ENCODE data around the gene GCK.

The GCK gene

DNA sequence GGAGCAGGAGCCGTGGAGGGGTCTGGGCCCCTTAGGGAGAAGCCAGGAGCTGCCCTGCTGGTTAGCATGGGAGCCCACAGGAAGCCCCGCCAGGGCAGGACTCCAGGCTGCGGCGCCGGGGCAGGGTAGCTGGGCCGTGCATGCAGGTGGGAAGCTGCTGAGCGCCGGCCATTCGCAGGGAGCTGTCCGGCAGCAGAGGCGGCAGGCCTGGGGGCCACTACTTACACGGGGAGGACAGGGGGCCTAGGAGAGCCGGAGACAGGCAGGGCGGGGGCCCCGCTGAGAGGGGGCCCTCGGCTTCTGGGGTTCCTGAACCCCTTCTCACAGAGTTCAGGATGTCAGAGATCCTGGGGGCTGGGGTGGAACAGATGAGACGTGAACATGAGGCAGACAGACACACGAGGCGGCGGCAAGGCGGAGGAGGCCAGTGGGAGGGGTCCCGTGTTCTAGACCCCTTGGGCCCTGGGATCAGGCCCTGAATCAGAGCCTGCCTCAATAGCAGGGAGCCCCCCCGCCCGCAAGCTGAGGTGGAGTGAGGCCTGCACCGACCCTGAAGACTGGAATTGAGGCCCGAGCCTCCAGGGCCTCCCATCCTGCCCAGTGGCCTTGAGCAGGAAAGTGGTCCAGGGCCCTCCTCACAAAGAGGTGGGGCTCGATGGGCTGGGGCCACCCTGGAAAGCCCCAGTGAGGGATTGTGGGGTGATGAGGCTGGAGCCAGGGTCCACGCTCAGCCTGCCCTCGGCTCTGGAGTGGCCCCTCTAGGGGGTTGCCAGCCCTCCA, 39.5 kb upstream of the GCK start:
- Histone ChIP-seq H3K9ac (ENCODE audit: low read length) (no peak overlapping the region), H3K9me3 (ENCODE audit: low read length) (no peaks in the 10 kb centered on the region), H3K36me3 (ENCODE audit: insufficient read depth, low read length) (no peaks in the 10 kb centered on the region), H3K4me1 (ENCODE audit: insufficient read depth, low read length) (no peaks in the 10 kb centered on the region), H3K4me3 (ENCODE audit: low read depth in 1 of 2, low read length in 2 of 2) (no peak overlapping the region), H3K27ac (ENCODE audit: low read depth, low read length) (no peak overlapping the region), H3K27me3 (ENCODE audit: control insufficient read depth in 1 of 2, insufficient read depth in 2 of 2, low read length in 2 of 2) (peaks cover 0 to 21% of the 10 kb centered on the region in 2 donors)

DNA sequence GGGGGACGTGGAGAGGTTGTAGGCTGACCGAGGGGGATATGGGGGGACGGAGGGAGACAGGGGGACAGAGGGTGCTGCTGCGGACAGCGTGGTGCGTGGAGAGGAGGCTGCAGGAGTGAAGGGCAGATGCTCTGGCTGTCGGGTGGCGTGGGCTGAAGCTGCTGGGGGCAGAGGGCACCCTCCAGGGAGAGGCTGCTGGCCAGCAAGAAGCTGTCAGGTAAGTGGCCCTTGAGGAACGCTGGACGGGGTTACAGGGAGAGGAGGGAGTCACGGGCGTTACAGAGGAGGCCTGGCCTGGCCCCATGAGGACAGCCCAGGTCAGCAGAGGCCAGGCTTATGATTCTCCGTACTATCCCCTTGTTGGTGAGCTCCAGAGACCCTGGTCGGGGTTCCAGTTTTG, 38.7 kb upstream of the GCK start:
- Histone ChIP-seq H3K36me3 (ENCODE audit: insufficient read depth, low read length) (no peaks in the 10 kb centered on the region), H3K4me1 (ENCODE audit: insufficient read depth, low read length) (no peaks in the 10 kb centered on the region), H3K4me3 (ENCODE audit: low read depth in 1 of 2, low read length in 2 of 2) (no peak overlapping the region), H3K27me3 (ENCODE audit: control insufficient read depth in 1 of 2, insufficient read depth in 2 of 2, low read length in 2 of 2) (peaks cover 0 to 21% of the 10 kb centered on the region in 2 donors), H3K27ac (ENCODE audit: low read depth, low read length) (no peak overlapping the region), H3K9ac (ENCODE audit: low read length) (no peak overlapping the region), H3K9me3 (ENCODE audit: low read length) (no peaks in the 10 kb centered on the region)

DNA sequence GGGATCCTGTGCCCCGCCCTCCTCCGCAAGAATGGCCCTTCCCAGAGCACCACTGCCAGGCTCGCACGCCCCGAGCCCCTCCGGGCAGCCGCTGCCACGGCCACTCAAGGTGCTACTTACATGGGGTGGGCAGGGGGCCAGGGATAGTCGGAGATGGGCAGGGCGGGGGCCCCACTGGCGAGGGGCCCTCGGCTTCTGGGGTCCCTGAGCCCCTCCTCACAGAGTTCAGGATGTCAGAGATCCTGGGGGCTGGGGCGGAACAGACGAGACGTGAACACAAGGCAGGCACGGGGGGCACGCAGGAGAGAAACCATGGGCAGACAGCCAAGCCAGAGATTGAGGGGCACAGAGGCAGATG, 37.1 kb upstream of the GCK start:
- no peaks in the 10 kb centered on the region for H3K9me3 ChIP-seq (ENCODE audit: low read length)
- H3K9ac ChIP-seq (ENCODE audit: low read length), result no peak overlapping the region
- no peak overlapping the region for H3K4me3 ChIP-seq (ENCODE audit: low read depth in 1 of 2, low read length in 2 of 2)
- H3K27ac ChIP-seq (ENCODE audit: low read depth, low read length), result no peak overlapping the region
- no peaks in the 10 kb centered on the region for H3K36me3 ChIP-seq (ENCODE audit: insufficient read depth, low read length)
- no peaks in the 10 kb centered on the region for H3K4me1 ChIP-seq (ENCODE audit: insufficient read depth, low read length)
- H3K27me3 ChIP-seq (ENCODE audit: control insufficient read depth in 1 of 2, insufficient read depth in 2 of 2, low read length in 2 of 2), result peaks cover 0 to 21% of the 10 kb centered on the region in 2 donors

GRCh38 chr7:44225566-44226395, 36.5 kb upstream of the GCK start:
- Histone ChIP-seq H3K9me3 (ENCODE audit: low read length) (no peaks in the 10 kb centered on the region), H3K27ac (ENCODE audit: low read depth, low read length) (no peak overlapping the region), H3K4me3 (ENCODE audit: low read depth in 1 of 2, low read length in 2 of 2) (no peak overlapping the region), H3K4me1 (ENCODE audit: insufficient read depth, low read length) (no peaks in the 10 kb centered on the region), H3K36me3 (ENCODE audit: insufficient read depth, low read length) (no peaks in the 10 kb centered on the region), H3K9ac (ENCODE audit: low read length) (no peak overlapping the region), H3K27me3 (ENCODE audit: control insufficient read depth in 1 of 2, insufficient read depth in 2 of 2, low read length in 2 of 2) (peaks cover 0 to 26% of the 10 kb centered on the region in 2 donors)

DNA sequence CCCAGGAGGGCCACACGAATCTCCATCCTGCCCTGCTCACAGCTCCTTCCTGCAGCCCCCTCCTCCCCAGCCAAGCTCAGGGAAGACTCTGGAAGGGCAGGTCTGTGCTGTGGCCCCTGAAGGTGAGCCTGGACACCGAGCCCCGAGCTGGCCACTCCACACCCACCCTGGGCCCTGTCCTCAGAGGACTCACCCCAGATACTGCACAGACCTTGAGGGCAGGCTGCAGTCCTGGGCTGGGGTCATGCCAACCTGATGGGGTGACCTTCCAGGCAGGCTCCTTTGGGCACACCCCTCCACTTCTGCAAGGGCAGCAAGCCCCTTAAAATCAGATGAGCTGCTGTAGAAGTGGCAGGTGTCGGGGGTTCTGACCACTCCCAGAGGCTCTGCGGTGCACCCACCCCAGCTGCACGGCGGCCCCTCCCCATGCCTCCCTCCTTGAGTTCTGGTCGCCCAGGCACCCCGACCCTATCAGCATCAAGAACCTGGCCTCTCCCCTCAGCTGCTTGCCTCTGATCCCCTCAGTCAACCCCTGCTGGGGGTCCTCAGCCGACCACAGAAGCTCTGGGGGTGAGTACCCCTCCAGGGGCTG, 35.8 kb upstream of the GCK start:
- H3K27me3 ChIP-seq (ENCODE audit: control insufficient read depth in 1 of 2, insufficient read depth in 2 of 2, low read length in 2 of 2), result peaks cover 0 to 27% of the 10 kb centered on the region in 2 donors
- no peaks in the 10 kb centered on the region for H3K4me1 ChIP-seq (ENCODE audit: insufficient read depth, low read length)
- no peaks in the 10 kb centered on the region for H3K36me3 ChIP-seq (ENCODE audit: insufficient read depth, low read length)
- H3K9me3 ChIP-seq (ENCODE audit: low read length), result no peaks in the 10 kb centered on the region
- H3K4me3 ChIP-seq (ENCODE audit: low read depth in 1 of 2, low read length in 2 of 2), result no peak overlapping the region
- H3K9ac ChIP-seq (ENCODE audit: low read length), result no peak overlapping the region
- H3K27ac ChIP-seq (ENCODE audit: low read depth, low read length), result no peak overlapping the region

- Histone ChIP-seq H3K27me3 (ENCODE audit: control insufficient read depth in 1 of 2, insufficient read depth in 2 of 2, low read length in 2 of 2) (peaks cover 0 to 27% of the 10 kb centered on the region in 2 donors), H3K9ac (ENCODE audit: low read length) (no peak overlapping the region), H3K9me3 (ENCODE audit: low read length) (no peaks in the 10 kb centered on the region), H3K4me3 (ENCODE audit: low read depth in 1 of 2, low read length in 2 of 2) (no peak overlapping the region), H3K4me1 (ENCODE audit: insufficient read depth, low read length) (no peaks in the 10 kb centered on the region), H3K27ac (ENCODE audit: low read depth, low read length) (no peak overlapping the region), H3K36me3 (ENCODE audit: insufficient read depth, low read length) (no peaks in the 10 kb centered on the region)
These were observed 35.1 kb upstream of the GCK start for GRCh38 chr7:44224080-44224973.

- Histone ChIP-seq H3K9ac (ENCODE audit: low read length) (no peak overlapping the region), H3K9me3 (ENCODE audit: low read length) (no peaks in the 10 kb centered on the region), H3K4me1 (ENCODE audit: insufficient read depth, low read length) (no peaks in the 10 kb centered on the region), H3K36me3 (ENCODE audit: insufficient read depth, low read length) (no peaks in the 10 kb centered on the region), H3K27ac (ENCODE audit: low read depth, low read length) (no peak overlapping the region), H3K4me3 (ENCODE audit: low read depth in 1 of 2, low read length in 2 of 2) (no peak overlapping the region), H3K27me3 (ENCODE audit: control insufficient read depth in 1 of 2, insufficient read depth in 2 of 2, low read length in 2 of 2) (peaks cover 0 to 27% of the 10 kb centered on the region in 2 donors)
These were observed 34.3 kb upstream of the GCK start for GRCh38 chr7:44223362-44224079.

DNA sequence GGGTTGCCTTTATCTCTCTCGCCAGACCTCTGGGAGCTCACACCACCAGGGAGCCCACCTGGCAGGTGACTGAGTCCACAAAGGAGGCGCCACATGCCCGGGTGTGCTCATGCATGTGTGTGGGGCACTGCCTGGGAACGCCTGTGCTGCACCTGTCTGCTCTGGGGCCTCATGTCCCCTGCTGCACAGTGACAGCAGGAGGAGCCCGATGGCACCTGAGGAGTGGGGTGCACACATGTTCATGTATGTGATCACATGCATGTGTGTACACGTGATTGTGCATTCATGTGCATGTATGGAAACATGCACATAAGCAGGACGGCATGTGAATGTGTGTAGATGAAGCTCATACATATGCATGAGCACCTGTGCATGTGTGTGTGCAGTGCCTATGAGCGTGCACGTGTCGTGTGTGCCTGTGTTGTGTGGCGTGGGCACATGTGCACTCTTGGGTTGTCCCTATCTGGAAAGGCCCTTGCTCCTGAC, 33.6 kb upstream of the GCK start:
- Histone ChIP-seq H3K36me3 (ENCODE audit: insufficient read depth, low read length) (no peaks in the 10 kb centered on the region), H3K4me1 (ENCODE audit: insufficient read depth, low read length) (no peaks in the 10 kb centered on the region), H3K27ac (ENCODE audit: low read depth, low read length) (no peak overlapping the region), H3K9me3 (ENCODE audit: low read length) (no peaks in the 10 kb centered on the region), H3K9ac (ENCODE audit: low read length) (no peak overlapping the region), H3K4me3 (ENCODE audit: low read depth in 1 of 2, low read length in 2 of 2) (no peak overlapping the region), H3K27me3 (ENCODE audit: control insufficient read depth in 1 of 2, insufficient read depth in 2 of 2, low read length in 2 of 2) (peaks cover 0 to 32% of the 10 kb centered on the region in 2 donors)

GRCh38 chr7:44222074-44222473, 32.8 kb upstream of the GCK start:
- H3K9ac ChIP-seq (ENCODE audit: low read length), result no peak overlapping the region
- H3K27me3 ChIP-seq (ENCODE audit: control insufficient read depth in 1 of 2, insufficient read depth in 2 of 2, low read length in 2 of 2), result peaks cover 0 to 32% of the 10 kb centered on the region in 2 donors

DNA sequence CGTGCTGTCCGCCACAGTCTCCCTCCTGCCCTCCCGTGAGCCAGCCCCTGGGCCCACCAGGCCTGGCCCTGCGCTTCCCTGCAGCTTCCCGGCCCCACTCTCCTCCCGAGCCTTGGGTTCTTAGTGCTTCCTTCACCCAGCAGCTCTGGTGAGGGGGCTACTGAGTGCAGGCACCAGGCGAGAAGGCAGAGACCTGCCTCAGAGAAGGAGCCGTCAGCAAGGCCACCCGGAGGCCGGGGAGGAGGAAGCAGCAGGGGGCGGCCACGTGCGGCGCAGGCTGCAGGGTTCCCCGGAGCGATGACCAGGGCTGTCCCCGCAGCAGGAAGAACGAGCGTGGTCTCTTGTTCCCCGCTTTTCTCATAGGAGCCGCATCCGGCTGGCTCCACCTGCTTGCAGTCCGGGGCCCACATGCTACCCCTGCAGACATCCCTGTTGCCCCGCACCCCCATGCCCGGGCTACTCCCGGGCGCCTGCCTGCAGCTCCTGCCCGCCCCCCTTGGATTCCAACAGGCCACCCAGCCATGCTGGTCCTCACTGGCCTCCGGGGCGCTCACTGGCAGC, 32.1 kb upstream of the GCK start:
- no peak overlapping the region for H3K4me3 ChIP-seq (ENCODE audit: low read depth in 1 of 2, low read length in 2 of 2)
- no peaks in the 10 kb centered on the region for H3K36me3 ChIP-seq (ENCODE audit: insufficient read depth, low read length)
- no peaks in the 10 kb centered on the region for H3K4me1 ChIP-seq (ENCODE audit: insufficient read depth, low read length)
- peaks cover 0 to 30% of the 10 kb centered on the region in 2 donors for H3K27me3 ChIP-seq (ENCODE audit: control insufficient read depth in 1 of 2, insufficient read depth in 2 of 2, low read length in 2 of 2)
- no peaks in the 10 kb centered on the region for H3K9me3 ChIP-seq (ENCODE audit: low read length)
- H3K9ac ChIP-seq (ENCODE audit: low read length), result no peak overlapping the region
- H3K27ac ChIP-seq (ENCODE audit: low read depth, low read length), result no peak overlapping the region

More at GRCh38 chr7:44222074-44222473, 32.8 kb upstream of the GCK start:
- Histone ChIP-seq H3K36me3 (ENCODE audit: insufficient read depth, low read length) (no peaks in the 10 kb centered on the region), H3K9me3 (ENCODE audit: low read length) (no peaks in the 10 kb centered on the region), H3K27ac (ENCODE audit: low read depth, low read length) (no peak overlapping the region), H3K4me3 (ENCODE audit: low read depth in 1 of 2, low read length in 2 of 2) (no peak overlapping the region), H3K4me1 (ENCODE audit: insufficient read depth, low read length) (no peaks in the 10 kb centered on the region)

Data from muscle layer of colon (tissue), 2 donors.